HepG2 (cell line): ENCODE data around the gene APRT.

Source experiments
- ESRRA ChIP-seq: sonication (generic); formaldehyde crosslinking; IDR thresholded peaks from 2 replicates; pipeline ENCODE4 v1.5.1; 2020; ENCODE audit warnings: mild to moderate bottlenecking, low read depth, missing genetic modification reagents
- HNRNPLL ChIP-seq: fragments of 200-400 bp; formaldehyde crosslinking; IDR thresholded peaks from 2 replicates; pipeline ENCODE4 v1.6.1; 2017; ENCODE audit warnings: mild to moderate bottlenecking, low read depth, low read length; ENCODE audit not compliant: poor library complexity, severe bottlenecking
- POLR2AphosphoS2 ChIP-seq: IDR thresholded peaks from 2 replicates; pipeline ENCODE4 v1.6.1; 2011; ENCODE audit warnings: low read depth, low read length, improper control_type of control experiment
- ZNF563 ChIP-seq: sonication (generic); formaldehyde crosslinking; IDR thresholded peaks from 2 replicates; pipeline ENCODE4 v1.8.0; 2022; ENCODE audit warnings: mild to moderate bottlenecking, moderate library complexity, missing genetic modification reagents
- ZNF598 ChIP-seq: sonication (generic); formaldehyde crosslinking; IDR thresholded peaks from 2 replicates; pipeline ENCODE4 v1.5.1; 2020; ENCODE audit warnings: mild to moderate bottlenecking, missing genetic modification reagents, borderline replicate concordance
- TF ChIP-seq, protein P1 (sequence below): sonication (generic); formaldehyde crosslinking; IDR thresholded peaks from 2 replicates; pipeline ENCODE4 v1.5.0; 2020; ENCODE audit warnings: mild to moderate bottlenecking, missing genetic modification reagents, moderate library complexity

DNA sequence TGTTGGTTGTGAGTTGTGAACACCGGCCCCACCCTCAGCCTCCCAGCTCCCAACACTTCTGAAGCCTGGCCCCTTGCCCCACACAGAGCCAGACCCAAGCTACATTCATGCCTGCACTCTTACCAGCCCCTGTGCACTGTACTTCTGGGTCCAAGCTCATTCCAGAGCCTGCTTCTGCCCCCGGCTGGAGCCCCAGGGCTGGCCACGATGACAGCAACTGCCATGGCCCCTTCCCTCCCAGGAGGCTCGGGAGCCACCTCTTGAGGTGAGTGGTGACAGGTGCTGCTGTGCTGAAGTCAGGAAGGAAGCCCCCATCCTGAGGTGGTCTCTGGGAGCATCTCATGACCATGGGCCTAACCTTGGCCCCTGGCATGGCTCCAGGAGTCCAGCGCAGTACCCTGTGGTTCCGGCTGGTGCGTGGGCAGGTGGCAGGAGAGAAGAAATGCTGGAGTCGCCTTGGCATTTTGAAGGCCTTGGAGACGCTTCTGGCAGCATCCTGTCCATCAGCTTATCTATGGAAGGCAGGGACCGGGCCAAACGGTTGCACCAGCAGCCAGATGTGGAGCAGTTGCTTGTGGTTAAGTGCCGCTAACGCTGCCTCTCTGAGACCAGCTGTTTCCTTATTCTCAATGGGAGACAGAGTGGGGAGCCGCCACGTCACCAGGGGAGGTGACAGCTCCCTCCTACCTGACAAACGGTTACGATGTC is 12.0 kb downstream of the APRT start:
- TF ChIP-seq POLR2AphosphoS2 (no peak), HNRNPLL (no peak), ZNF598 (CRISPR knock-in tag) (no peak), ZNF563 (CRISPR knock-in tag) (no peak), ESRRA (CRISPR knock-in tag) (no peak)
- TF ChIP-seq, protein P1, sequence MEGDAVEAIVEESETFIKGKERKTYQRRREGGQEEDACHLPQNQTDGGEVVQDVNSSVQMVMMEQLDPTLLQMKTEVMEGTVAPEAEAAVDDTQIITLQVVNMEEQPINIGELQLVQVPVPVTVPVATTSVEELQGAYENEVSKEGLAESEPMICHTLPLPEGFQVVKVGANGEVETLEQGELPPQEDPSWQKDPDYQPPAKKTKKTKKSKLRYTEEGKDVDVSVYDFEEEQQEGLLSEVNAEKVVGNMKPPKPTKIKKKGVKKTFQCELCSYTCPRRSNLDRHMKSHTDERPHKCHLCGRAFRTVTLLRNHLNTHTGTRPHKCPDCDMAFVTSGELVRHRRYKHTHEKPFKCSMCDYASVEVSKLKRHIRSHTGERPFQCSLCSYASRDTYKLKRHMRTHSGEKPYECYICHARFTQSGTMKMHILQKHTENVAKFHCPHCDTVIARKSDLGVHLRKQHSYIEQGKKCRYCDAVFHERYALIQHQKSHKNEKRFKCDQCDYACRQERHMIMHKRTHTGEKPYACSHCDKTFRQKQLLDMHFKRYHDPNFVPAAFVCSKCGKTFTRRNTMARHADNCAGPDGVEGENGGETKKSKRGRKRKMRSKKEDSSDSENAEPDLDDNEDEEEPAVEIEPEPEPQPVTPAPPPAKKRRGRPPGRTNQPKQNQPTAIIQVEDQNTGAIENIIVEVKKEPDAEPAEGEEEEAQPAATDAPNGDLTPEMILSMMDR (CRISPR knock-in tag), result no peak
